SK-N-MC (cell line): ENCODE data around the gene FANK1.

Experiments used
- EZH2 ChIP-seq: fragments of 200-600 bp; sonication (generic); IDR thresholded peaks from one replicate; pipeline ENCODE4 v1.6.1; 2017; ENCODE audit warnings: antibody characterized with exemption
- FOXP2 ChIP-seq: optimal IDR thresholded peaks from 2 replicates; pipeline ENCODE3; 2011; ENCODE audit warnings: mild to moderate bottlenecking, moderate library complexity; ENCODE audit not compliant: insufficient read depth; ENCODE audit errors: extremely low read length, control extremely low read depth
- POLR2AphosphoS5 ChIP-seq: IDR thresholded peaks from 2 replicates; pipeline ENCODE4 v1.6.1; 2012; ENCODE audit warnings: mild to moderate bottlenecking, low read depth, low read length, borderline replicate concordance

DNA sequence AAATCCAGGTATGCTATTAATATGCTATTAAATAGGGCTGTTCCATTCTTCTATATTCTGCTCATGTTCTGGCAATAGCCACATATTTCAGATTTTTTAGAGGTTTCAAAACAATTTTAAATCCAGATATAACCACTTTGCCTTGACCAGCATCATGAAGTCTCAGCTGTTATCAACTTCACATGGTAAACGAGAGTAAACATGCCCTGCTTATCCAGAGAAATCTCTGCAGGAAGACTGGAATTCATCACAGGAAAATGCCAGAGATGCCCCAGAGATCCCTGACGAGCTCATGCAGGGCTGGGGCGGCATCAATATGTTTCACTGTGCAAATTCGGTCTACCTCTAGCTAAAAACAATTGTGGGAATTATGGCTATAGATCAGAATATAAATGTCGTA lies 126.5 kb downstream of the FANK1 start:
- TF ChIP-seq EZH2 = no peak
- TF ChIP-seq POLR2AphosphoS5 = no peak
- no peak for TF ChIP-seq FOXP2
